ENCODE data around the gene RPH3AL. TPM values are rescaled to one million over a fixed set of nuclear protein-coding genes. Genes with fewer than 3 reads are reported as not detected.
"Not testable (repeated sequence)": the region's sequence is repeated elsewhere in the genome, so short reads cannot be mapped to it uniquely, and the experiment has no call there.

Gene RPH3AL
- total and polyA plus RNA-seq, 4 donors: 4.7 to 5.9 (median 5.3) TPM

GRCh38 chr17:366657-367615 lies 14.3 kb upstream of the RPH3AL start:
- H3K9me3 ChIP-seq (ENCODE audit: control insufficient read depth, insufficient read depth, low read length); H3K27ac ChIP-seq (ENCODE audit: low read depth, low read length); H3K36me3 ChIP-seq (ENCODE audit: control insufficient read depth, insufficient read depth, low read length); DNase-seq (ENCODE audit: low read depth in 4 of 6, low spot score in 6 of 6); H3K4me1 ChIP-seq (ENCODE audit: control insufficient read depth, insufficient read depth, low read length); H3K4me3 ChIP-seq (ENCODE audit: low read depth, low read length); H3K27me3 ChIP-seq (ENCODE audit: control insufficient read depth, insufficient read depth, low read length): not testable (repeated sequence)
- WGBS (ENCODE audit: insufficient coverage): 77% methylated on average over 33 of the region's 33 CpGs

GRCh38 chr17:364766-365165 lies 12.2 kb upstream of the RPH3AL start:
- WGBS (ENCODE audit: insufficient coverage): 85% methylated on average over 9 of the region's 9 CpGs
- Histone ChIP-seq H3K36me3 (ENCODE audit: control insufficient read depth, insufficient read depth, low read length) (peaks cover 3% of the 10 kb centered on the region), H3K27ac (ENCODE audit: low read depth, low read length) (no peak overlapping the region), H3K27me3 (ENCODE audit: control insufficient read depth, insufficient read depth, low read length) (no peaks in the 10 kb centered on the region), H3K9me3 (ENCODE audit: control insufficient read depth, insufficient read depth, low read length) (no peaks in the 10 kb centered on the region), H3K4me3 (ENCODE audit: low read depth, low read length) (no peak overlapping the region), H3K4me1 (ENCODE audit: control insufficient read depth, insufficient read depth, low read length) (peaks cover 4% of the 10 kb centered on the region)
- no peak for DNase-seq (ENCODE audit: low read depth in 4 of 6, low spot score in 6 of 6)

DNA sequence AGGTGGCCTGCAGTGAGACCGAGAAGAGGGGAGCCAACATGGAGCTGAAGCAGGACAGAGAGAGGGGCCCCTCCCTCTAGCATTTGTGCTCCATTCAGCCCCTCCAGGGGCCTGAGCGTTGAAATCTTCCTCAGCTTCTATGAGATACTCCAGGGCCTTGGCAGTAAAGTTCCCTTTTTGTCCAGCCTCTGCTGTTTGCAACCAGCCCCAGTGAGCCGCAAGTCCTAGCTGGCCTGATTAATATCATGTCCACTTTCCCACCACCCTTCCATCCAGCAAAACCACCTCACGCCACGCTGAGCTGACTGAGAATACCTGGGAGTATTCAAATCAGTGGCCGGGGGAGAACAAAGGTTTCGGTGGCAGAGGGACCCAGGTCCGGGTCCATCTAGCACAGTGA lies 11.7 kb upstream of the RPH3AL start:
- Histone ChIP-seq H3K4me3 (ENCODE audit: low read depth, low read length) (no peak overlapping the region), H3K36me3 (ENCODE audit: control insufficient read depth, insufficient read depth, low read length) (peaks cover 3% of the 10 kb centered on the region), H3K27me3 (ENCODE audit: control insufficient read depth, insufficient read depth, low read length) (no peaks in the 10 kb centered on the region), H3K27ac (ENCODE audit: low read depth, low read length) (no peak overlapping the region), H3K4me1 (ENCODE audit: control insufficient read depth, insufficient read depth, low read length) (peaks cover 4% of the 10 kb centered on the region), H3K9me3 (ENCODE audit: control insufficient read depth, insufficient read depth, low read length) (no peaks in the 10 kb centered on the region)
- no peak for DNase-seq (ENCODE audit: low read depth in 4 of 6, low spot score in 6 of 6)
- 78% methylated on average over 8 of the region's 8 CpGs for WGBS (ENCODE audit: insufficient coverage)

DNA sequence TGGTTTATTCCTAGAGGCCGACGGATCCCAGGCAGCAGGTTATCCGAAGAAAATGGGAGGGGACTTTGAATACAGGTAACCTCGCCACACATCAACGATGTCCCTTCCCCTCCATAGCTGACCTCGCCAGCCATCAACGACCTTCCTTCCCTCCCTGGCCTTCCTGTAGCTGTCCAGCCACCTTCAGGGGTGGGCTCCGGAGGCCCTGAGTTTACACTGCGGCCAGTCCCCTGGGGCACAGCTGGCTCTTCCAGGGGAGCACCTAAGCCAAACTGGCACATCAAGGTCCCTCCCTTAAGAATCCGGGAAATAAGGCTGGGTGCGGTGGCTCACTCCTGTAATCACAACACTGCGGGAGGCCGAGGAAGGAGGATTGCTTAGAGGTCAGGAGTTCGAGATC lies 10.1 kb upstream of the RPH3AL start:
- Histone ChIP-seq H3K27me3 (ENCODE audit: control insufficient read depth, insufficient read depth, low read length) (no peaks in the 10 kb centered on the region), H3K36me3 (ENCODE audit: control insufficient read depth, insufficient read depth, low read length) (peaks cover 3% of the 10 kb centered on the region), H3K4me3 (ENCODE audit: low read depth, low read length) (no peak overlapping the region), H3K4me1 (ENCODE audit: control insufficient read depth, insufficient read depth, low read length) (peaks cover 7% of the 10 kb centered on the region), H3K9me3 (ENCODE audit: control insufficient read depth, insufficient read depth, low read length) (no peaks in the 10 kb centered on the region), H3K27ac (ENCODE audit: low read depth, low read length) (no peak overlapping the region)
- WGBS (ENCODE audit: insufficient coverage): 93% methylated on average over 9 of the region's 14 CpGs
- no peak for DNase-seq (ENCODE audit: low read depth in 4 of 6, low spot score in 6 of 6)

DNA sequence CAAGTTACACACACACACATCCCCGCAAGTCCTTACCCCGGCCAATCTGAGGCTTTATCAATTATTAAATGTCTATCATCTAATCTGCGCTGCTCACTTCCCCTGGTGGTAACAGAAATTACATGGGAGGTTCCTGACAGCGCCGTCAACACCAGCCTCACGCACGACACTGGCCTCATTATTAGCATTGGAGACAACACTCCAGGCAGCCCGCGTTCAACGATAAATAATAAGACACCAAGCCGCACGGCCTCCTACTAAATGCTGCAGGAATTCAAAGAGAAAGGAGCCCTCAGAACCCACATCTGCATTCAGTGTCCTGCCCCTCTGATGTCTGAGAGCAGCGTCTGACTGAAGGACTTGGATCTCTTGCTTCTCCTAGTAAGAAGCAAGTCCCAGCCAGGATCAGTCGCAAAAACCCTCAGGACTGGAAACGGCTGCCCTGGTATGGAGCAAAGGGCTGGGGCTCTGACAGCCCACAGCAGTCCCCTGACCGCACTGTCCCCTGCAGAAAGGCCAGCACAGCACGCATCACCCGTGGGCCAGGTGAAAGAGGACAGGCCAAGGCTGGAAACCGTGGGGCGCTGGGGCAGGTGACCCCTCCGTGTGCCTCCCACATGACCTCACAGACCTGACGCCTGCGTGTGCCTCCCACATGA lies 7.6 kb upstream of the RPH3AL start:
- 52% methylated on average over 22 of the region's 23 CpGs for WGBS (ENCODE audit: insufficient coverage)
- Histone ChIP-seq H3K27ac (ENCODE audit: low read depth, low read length) (no peak overlapping the region), H3K36me3 (ENCODE audit: control insufficient read depth, insufficient read depth, low read length) (peaks cover 3% of the 10 kb centered on the region), H3K27me3 (ENCODE audit: control insufficient read depth, insufficient read depth, low read length) (no peaks in the 10 kb centered on the region), H3K4me3 (ENCODE audit: low read depth, low read length) (no peak overlapping the region), H3K9me3 (ENCODE audit: control insufficient read depth, insufficient read depth, low read length) (no peaks in the 10 kb centered on the region), H3K4me1 (ENCODE audit: control insufficient read depth, insufficient read depth, low read length) (peaks cover 11% of the 10 kb centered on the region)
- peak in 2 of 6 donors; percentile 30 to 80 for DNase-seq (ENCODE audit: low read depth in 4 of 6, low spot score in 6 of 6)

DNA sequence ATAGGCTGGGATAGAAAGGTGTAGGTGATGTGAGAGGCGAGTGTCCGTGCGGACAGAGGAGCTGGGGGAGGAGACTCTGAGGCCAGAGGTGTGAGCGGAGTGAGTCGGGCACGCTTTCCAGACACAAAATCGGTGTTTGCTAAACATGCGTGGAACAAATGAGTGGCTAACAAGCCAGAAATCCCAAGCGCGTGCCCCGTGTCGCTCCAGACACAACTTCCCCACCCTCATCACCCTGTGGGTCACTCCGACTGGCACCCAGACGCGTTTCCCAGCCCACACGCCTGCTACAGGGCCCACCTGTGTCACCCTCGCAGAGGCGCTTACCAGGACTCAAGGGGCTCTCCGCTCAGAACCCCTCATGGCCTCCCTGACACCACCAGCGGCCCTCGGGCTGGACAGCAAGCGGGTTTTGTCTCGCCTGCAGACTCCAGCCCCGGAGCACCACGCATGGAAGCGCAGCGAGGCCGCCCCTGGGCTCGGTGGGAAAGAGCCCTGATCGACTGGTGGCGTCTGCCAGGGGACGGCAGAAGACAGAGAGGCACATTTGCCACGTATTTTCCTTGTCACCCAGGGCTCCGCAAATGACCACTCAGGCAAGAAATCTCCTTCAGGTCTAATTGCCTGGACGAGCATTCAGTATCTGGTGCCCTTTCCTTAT lies 6.0 kb upstream of the RPH3AL start:
- H3K4me1 ChIP-seq (ENCODE audit: control insufficient read depth, insufficient read depth, low read length): peaks cover 14% of the 10 kb centered on the region
- H3K4me3 ChIP-seq (ENCODE audit: low read depth, low read length): no peak overlapping the region
- WGBS (ENCODE audit: insufficient coverage): 77% methylated on average over 34 of the region's 35 CpGs
- H3K9me3 ChIP-seq (ENCODE audit: control insufficient read depth, insufficient read depth, low read length): no peaks in the 10 kb centered on the region
- peaks cover 3% of the 10 kb centered on the region for H3K36me3 ChIP-seq (ENCODE audit: control insufficient read depth, insufficient read depth, low read length)
- H3K27ac ChIP-seq (ENCODE audit: low read depth, low read length): no peak overlapping the region
- H3K27me3 ChIP-seq (ENCODE audit: control insufficient read depth, insufficient read depth, low read length): no peaks in the 10 kb centered on the region
- DNase-seq (ENCODE audit: low read depth in 4 of 6, low spot score in 6 of 6): no peak

GRCh38 chr17:357644-358043 lies 5.0 kb upstream of the RPH3AL start:
- 60% methylated on average over 14 of the region's 14 CpGs for WGBS (ENCODE audit: insufficient coverage)
- Histone ChIP-seq H3K27me3 (ENCODE audit: control insufficient read depth, insufficient read depth, low read length) (no peaks in the 10 kb centered on the region), H3K27ac (ENCODE audit: low read depth, low read length) (no peak overlapping the region), H3K9me3 (ENCODE audit: control insufficient read depth, insufficient read depth, low read length) (no peaks in the 10 kb centered on the region), H3K36me3 (ENCODE audit: control insufficient read depth, insufficient read depth, low read length) (peaks cover 3% of the 10 kb centered on the region), H3K4me3 (ENCODE audit: low read depth, low read length) (no peak overlapping the region), H3K4me1 (ENCODE audit: control insufficient read depth, insufficient read depth, low read length) (peaks cover 22% of the 10 kb centered on the region)
- DNase-seq (ENCODE audit: low read depth in 4 of 6, low spot score in 6 of 6): no peak

GRCh38 chr17:356671-357434 lies 4.2 kb upstream of the RPH3AL start:
- 94% methylated on average over 27 of the region's 30 CpGs for WGBS (ENCODE audit: insufficient coverage)
- Histone ChIP-seq H3K36me3 (ENCODE audit: control insufficient read depth, insufficient read depth, low read length) (peaks cover 3% of the 10 kb centered on the region), H3K27ac (ENCODE audit: low read depth, low read length) (no peak overlapping the region), H3K4me1 (ENCODE audit: control insufficient read depth, insufficient read depth, low read length) (peaks cover 30% of the 10 kb centered on the region), H3K4me3 (ENCODE audit: low read depth, low read length) (no peak overlapping the region), H3K9me3 (ENCODE audit: control insufficient read depth, insufficient read depth, low read length) (no peaks in the 10 kb centered on the region), H3K27me3 (ENCODE audit: control insufficient read depth, insufficient read depth, low read length) (no peaks in the 10 kb centered on the region)
- no peak for DNase-seq (ENCODE audit: low read depth in 4 of 6, low spot score in 6 of 6)

All from spinal cord (tissue), 10 donors.